Measurements from ENCODE around the gene ZC4H2.
"Not testable (repeated sequence)": the region's sequence is repeated elsewhere in the genome, so short reads cannot be mapped to it uniquely, and the experiment has no call there.

Gene ZC4H2

GRCh38 chrX:64975989-64976672 is at the start of gene ZC4H2:
Gene ZC4H2, minus strand, starts transcription at chrX:64976450. Its CDS starts 73 bp downstream, at chrX:64976377.
- peak; percentile 73 for DNase-seq

- no peak for DNase-seq
Measured at GRCh38 chrX:65017451-65017850, 41.2 kb upstream of the ZC4H2 start.

GRCh38 chrX:65014230-65014629 is 38.0 kb upstream of the ZC4H2 start:
- DNase-seq: no peak

GRCh38 chrX:65009459-65009858 is 33.2 kb upstream of the ZC4H2 start:
- DNase-seq: no peak

- DNase-seq: not testable (repeated sequence)
Measured at GRCh38 chrX:65002208-65002607, 26.0 kb upstream of the ZC4H2 start.

- DNase-seq: no peak
Measured at GRCh38 chrX:64996805-64997204, 20.6 kb upstream of the ZC4H2 start.

GRCh38 chrX:64994131-64994798 is 18.0 kb upstream of the ZC4H2 start:
- DNase-seq: no peak

GRCh38 chrX:64977830-64978229 is 1.6 kb upstream of the ZC4H2 start:
- DNase-seq: peak; percentile 8

GRCh38 chrX:64977051-64977450 is 801 bp upstream of the ZC4H2 start:
- no peak for DNase-seq

GRCh38 chrX:64976673-64977040 is 407 bp upstream of the ZC4H2 start:
- DNase-seq: no peak

GRCh38 chrX:64975491-64975890 is 759 bp downstream of the ZC4H2 start:
- DNase-seq: peak; percentile 14

- DNase-seq: no peak
Measured at GRCh38 chrX:64925480-64925879, 50.8 kb downstream of the ZC4H2 start.

- DNase-seq: no peak
Measured at GRCh38 chrX:64908121-64908520, 68.1 kb downstream of the ZC4H2 start.

GRCh38 chrX:64894454-64895038 is 81.7 kb downstream of the ZC4H2 start:
- DNase-seq: peak; percentile 39

GRCh38 chrX:64885850-64886249 is 90.4 kb downstream of the ZC4H2 start:
- DNase-seq: peak; percentile 12

GRCh38 chrX:64878709-64879108 is 97.5 kb downstream of the ZC4H2 start:
- not testable (repeated sequence) for DNase-seq

- no peak for DNase-seq
Measured at GRCh38 chrX:64867217-64867616, 109.0 kb downstream of the ZC4H2 start.
